Measurements from ENCODE around the gene C11orf54. TPM values are rescaled to one million over a fixed set of nuclear protein-coding genes. Genes with fewer than 3 reads are reported as not detected.
A peak's percentile ranks its signal among the peaks of the same experiment; 100 is the strongest.

The C11orf54 gene
- total RNA-seq, 2 experiments from 2014 or later = 14.5 to 22.5 TPM

DNA sequence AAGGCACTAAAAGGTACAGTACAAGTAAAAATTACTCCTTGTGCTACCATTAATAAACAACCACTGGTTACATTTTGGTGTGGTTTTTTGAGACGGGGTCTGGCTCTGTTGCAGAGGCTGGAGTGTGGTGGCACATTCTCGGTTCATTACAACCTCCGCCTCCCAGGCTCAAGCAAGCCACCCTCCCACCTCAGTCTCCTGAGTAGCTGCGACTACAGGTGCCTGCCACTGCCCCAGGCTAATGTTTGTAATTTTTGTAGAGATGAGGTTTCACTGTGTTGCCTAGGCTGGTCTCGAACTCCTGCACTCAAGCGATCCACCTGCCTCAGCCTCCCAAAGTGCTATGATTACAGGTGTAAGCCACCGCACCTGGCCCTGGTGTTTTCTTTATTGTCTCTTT lies 20.9 kb upstream of the C11orf54 start:
- ChIA-PET POLR2A (interaction anchor here (1.1 kb wide), 1 partner anchor 21 kb away, joined by 3 read pairs; the partner anchor contains the start of genes C11orf54 and TAF1D), CTCF (interaction anchor here (1.0 to 1.1 kb wide), 2 partner anchors 15 to 18 kb away, joined by 3 read pairs; no protein-coding TSS in a partner anchor)
- Mint-ChIP-seq H3K4me3 (no peak overlapping the region), H3K9me3 (peaks cover 8% of the 10 kb centered on the region), H3K36me3 (ENCODE audit: low read depth) (peaks cover 59% of the 10 kb centered on the region), H3K4me1 (peaks cover 30% of the 10 kb centered on the region), H3K27ac (no peak overlapping the region), H3K27me3 (no peaks in the 10 kb centered on the region)
- no peak for DNase-seq

DNA sequence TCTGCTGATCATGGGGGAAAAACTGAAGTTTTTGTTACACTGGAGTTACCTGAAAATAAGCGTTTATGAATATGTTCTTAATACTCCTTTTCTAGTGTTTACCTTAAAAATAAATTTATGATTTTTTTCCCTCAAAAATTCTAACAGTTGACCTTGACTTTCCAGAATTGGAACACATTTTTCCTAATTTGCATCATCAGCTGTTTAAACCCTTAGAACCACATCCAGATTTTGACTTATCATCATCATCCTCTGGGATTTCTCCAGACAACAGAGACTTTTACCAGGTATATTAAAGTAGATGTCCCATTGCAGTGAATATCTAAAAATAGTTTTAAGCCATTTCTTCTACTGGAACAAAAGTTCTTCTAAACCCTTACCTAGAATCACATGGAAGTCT lies 17.4 kb upstream of the C11orf54 start:
- H3K36me3 Mint-ChIP-seq (ENCODE audit: low read depth) = peaks cover 57% of the 10 kb centered on the region
- no peak for DNase-seq
- H3K27me3 Mint-ChIP-seq = no peaks in the 10 kb centered on the region
- POLR2A ChIA-PET = no interaction called here
- H3K9me3 Mint-ChIP-seq = no peaks in the 10 kb centered on the region
- no peak overlapping the region for H3K27ac Mint-ChIP-seq
- H3K4me1 Mint-ChIP-seq = peaks cover 17% of the 10 kb centered on the region
- CTCF ChIA-PET = interaction anchor here (1.0 to 1.4 kb wide), 3 partner anchors 12 to 20 kb away, joined by 3 to 6 read pairs (median 4); no protein-coding TSS in a partner anchor
- H3K4me3 Mint-ChIP-seq = no peak overlapping the region

DNA sequence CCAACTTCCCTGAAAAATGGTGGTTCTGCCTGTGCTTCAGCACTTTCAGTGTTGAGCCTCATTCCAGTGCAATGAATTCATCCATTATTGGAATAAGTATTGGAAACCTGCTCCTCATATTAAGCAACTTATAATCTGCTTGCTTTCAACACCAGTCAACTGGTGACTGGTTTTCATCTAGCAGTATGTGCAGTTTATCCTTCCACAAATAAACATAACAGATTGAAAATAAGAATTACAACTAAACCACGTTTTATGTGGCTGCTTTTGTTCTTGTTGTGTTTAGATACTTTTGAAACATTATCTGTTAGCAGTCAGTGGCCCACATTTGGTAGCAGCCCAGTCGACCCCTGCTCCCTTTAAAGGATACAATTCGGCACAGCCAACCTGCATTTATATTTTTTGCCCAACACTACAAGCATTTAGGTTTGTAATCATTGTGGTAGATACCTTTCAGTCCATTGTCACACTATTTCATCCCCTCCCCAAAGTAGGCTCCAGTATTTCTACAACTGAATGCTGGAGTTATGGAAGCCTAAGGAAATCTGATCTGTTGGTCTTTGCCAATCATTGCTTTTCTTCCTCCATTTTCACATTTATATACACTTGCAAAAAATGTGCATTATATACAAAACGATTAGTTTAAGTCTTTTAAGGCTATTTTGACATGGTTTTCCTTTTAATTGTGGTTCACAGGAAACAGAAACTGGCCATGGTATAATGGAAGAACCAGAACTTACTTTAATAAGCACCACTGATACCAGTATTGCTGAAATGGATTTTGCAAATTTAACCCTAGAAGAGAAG lies 13.3 kb upstream of the C11orf54 start:
- H3K27me3 Mint-ChIP-seq = no peaks in the 10 kb centered on the region
- H3K9me3 Mint-ChIP-seq = no peaks in the 10 kb centered on the region
- peaks cover 66% of the 10 kb centered on the region for H3K36me3 Mint-ChIP-seq (ENCODE audit: low read depth)
- no peak overlapping the region for H3K4me3 Mint-ChIP-seq
- no peak for DNase-seq
- POLR2A ChIA-PET = no interaction called here
- peaks cover 21% of the 10 kb centered on the region for H3K4me1 Mint-ChIP-seq
- H3K27ac Mint-ChIP-seq = no peak overlapping the region
- CTCF ChIA-PET = interaction anchor here (1.4 kb wide), 1 partner anchor 9 kb away, joined by 3 read pairs; no protein-coding TSS in a partner anchor

DNA sequence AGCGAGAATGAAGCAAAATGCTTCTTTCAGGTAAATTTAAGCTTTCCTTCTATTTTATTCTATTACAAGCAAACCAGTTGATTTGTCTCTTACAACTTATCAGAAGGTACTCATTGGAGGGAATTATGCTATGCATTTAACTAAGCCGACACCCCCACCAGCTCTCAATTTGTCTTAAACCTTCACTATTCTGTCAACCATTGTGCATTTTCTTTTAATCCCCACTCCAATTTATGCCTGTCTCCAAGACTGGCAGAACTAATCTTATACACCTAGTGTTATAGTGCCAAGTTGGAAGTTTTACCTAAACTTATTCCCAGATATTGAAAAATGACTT lies 12.7 kb upstream of the C11orf54 start:
- H3K4me1 Mint-ChIP-seq = peaks cover 25% of the 10 kb centered on the region
- no peaks in the 10 kb centered on the region for H3K9me3 Mint-ChIP-seq
- no peak overlapping the region for H3K4me3 Mint-ChIP-seq
- no peaks in the 10 kb centered on the region for H3K27me3 Mint-ChIP-seq
- no peak for DNase-seq
- ChIA-PET CTCF (interaction anchor here (1.4 kb wide), 1 partner anchor 10 kb away, joined by 3 read pairs; no protein-coding TSS in a partner anchor), POLR2A (no interaction called here)
- no peak overlapping the region for H3K27ac Mint-ChIP-seq
- H3K36me3 Mint-ChIP-seq (ENCODE audit: low read depth) = peaks cover 71% of the 10 kb centered on the region

DNA sequence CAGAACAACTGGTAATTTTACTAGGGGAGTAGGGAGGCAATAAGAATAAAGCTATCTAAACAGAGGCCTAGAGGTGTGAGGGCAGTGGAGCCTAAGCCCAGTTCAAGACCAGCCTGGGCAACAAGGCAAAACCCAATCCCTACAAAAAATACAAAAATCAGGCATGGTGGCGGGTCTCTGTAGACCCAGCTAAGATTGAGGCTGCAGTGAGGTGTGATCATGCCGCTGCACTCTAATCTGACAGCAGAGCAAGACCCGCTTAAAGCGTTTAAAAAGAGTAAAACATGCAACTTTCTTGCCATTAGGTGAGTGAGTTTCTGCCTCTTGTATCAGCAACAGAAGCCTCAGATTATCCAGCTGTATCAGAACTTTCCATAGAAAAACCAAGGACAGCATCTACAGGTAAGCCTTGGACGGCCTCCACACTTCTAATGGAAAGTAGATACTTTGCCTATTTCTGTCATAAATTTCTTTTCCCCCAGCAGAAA lies 12.3 kb upstream of the C11orf54 start:
- no peak for DNase-seq
- ChIA-PET POLR2A (interaction anchor here (1.0 kb wide), 1 partner anchor 9 kb away, joined by 3 read pairs; no protein-coding TSS in a partner anchor), CTCF (interaction anchor here (1.4 kb wide), 1 partner anchor 10 kb away, joined by 3 read pairs; no protein-coding TSS in a partner anchor)
- no peaks in the 10 kb centered on the region for H3K27me3 Mint-ChIP-seq
- peaks cover 29% of the 10 kb centered on the region for H3K4me1 Mint-ChIP-seq
- no peak overlapping the region for H3K4me3 Mint-ChIP-seq
- no peak overlapping the region for H3K27ac Mint-ChIP-seq
- H3K36me3 Mint-ChIP-seq (ENCODE audit: low read depth) = peaks cover 72% of the 10 kb centered on the region
- no peaks in the 10 kb centered on the region for H3K9me3 Mint-ChIP-seq

DNA sequence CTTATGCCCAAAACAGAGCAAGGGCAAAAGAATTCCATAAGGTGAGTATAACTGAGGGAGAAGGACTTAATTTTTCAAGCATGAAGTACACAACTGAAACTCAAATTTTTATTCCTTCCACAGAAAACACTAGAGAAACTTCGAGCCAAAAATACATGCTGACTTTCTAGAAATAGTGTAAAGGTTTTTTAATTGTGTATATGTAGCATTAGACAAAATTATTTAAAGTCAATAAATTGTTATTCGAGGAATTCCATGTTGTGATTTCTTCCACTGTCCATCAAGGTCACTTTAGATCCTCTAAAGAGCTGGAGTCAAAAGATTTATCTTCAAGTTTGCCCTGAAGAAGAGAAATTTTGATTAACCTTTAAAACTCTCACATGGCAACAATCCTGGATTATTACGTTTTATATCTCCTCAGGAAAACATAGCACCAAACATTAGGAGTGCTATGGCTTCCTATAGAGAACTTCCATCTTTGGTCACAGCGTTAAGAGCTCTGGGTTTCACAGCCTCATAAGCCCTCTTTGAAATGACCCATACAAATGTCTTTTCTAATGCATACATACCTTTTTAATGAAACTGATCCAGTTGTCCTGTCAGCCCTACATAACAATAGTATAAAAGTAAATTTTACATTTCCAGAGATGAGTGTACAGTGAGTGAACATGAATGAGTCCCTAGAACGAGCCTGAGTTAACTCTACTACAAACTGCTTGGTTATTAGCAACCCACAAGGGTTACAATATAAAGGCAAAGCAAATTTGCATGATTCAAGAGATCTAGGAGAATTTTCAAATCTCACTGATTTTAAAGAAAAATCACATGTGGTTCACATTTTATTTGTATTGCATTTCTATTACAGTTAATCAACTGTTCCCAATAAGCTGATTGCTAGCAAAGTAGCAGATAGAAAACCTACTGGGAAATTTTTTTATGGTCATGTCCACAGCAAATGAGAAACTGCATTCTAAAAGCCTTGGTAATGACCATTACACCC lies 11.1 kb upstream of the C11orf54 start:
- H3K4me3 Mint-ChIP-seq = no peak overlapping the region

DNA sequence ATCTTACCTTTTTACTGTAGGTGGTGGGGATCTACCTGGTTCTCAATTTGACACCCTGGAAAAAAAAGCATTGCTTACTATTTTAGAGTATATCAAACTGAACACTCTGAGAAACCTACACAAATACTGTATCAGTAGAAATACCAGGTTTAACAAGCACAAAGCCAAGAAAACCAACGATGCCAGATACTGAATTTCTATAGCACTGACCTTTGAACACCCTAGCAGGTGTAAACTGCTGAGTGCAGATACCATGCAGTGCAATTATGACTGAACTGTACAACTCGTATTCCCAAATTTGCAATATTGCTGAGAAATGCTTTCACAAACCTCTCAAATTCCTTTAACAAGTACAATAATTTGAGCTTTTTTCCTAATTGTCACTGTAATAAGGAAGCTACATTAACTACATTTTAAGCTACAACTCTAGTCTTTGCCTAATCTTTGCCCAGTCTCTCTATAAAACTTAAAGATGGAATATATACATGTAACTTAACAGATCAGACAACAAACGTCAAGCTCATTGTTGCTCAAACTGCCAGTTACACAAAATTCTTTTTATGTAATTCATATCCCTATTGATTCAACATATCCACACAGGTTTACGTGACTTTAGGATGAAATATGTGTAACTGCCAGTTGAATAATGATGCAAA lies 9.1 kb upstream of the C11orf54 start:
- CTCF ChIA-PET = interaction anchor here (1.4 kb wide), 1 partner anchor 49 kb away, joined by 3 read pairs; no protein-coding TSS in a partner anchor
- no peaks in the 10 kb centered on the region for H3K27me3 Mint-ChIP-seq

More for the DNA sequence above, 11.1 kb upstream of the C11orf54 start:
- H3K4me1 Mint-ChIP-seq = peaks cover 42% of the 10 kb centered on the region
- no peaks in the 10 kb centered on the region for H3K27me3 Mint-ChIP-seq
- POLR2A ChIA-PET = interaction anchor here (1.0 kb wide), 1 partner anchor 8 kb away, joined by 3 read pairs; no protein-coding TSS in a partner anchor
- no peak for DNase-seq
- H3K27ac Mint-ChIP-seq = peak overlapping the region; percentile 36
- no peaks in the 10 kb centered on the region for H3K9me3 Mint-ChIP-seq
- H3K36me3 Mint-ChIP-seq (ENCODE audit: low read depth) = peaks cover 78% of the 10 kb centered on the region
- CTCF ChIA-PET = interaction anchor here (1.3 kb wide), 1 partner anchor 11 kb away, joined by 4 read pairs; the partner anchor contains the start of genes C11orf54 and TAF1D

DNA sequence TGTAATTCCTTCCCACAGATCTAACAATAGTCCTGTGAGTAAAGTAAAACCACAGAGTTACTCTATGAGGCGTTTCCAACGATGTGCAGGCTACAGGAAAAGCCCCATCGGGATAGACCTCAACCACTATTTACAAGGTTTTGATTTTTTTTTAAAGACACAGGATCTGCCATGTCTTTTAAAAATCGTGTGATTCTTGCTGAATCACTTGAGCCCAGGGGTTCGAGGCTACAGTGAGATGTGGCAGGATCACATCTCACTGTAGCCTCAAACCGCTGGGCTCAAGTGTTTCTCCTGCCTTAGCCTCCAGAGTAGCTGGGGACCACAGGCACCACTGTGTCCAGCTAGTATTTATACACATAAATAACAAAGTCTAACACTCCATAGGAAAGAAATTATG lies 8.0 kb upstream of the C11orf54 start:
- Mint-ChIP-seq H3K27me3 (no peaks in the 10 kb centered on the region), H3K9me3 (no peaks in the 10 kb centered on the region), H3K36me3 (ENCODE audit: low read depth) (peaks cover 86% of the 10 kb centered on the region), H3K4me1 (peaks cover 64% of the 10 kb centered on the region), H3K4me3 (no peak overlapping the region), H3K27ac (no peak overlapping the region)
- ChIA-PET CTCF (interaction anchor here (1.4 kb wide), 1 partner anchor 50 kb away, joined by 3 read pairs; no protein-coding TSS in a partner anchor), POLR2A (no interaction called here)
- DNase-seq = no peak

More for the DNA sequence above, 9.1 kb upstream of the C11orf54 start:
- no peak for DNase-seq
- Mint-ChIP-seq H3K9me3 (no peaks in the 10 kb centered on the region), H3K36me3 (ENCODE audit: low read depth) (peaks cover 85% of the 10 kb centered on the region), H3K4me3 (no peak overlapping the region), H3K27ac (no peak overlapping the region), H3K4me1 (peaks cover 58% of the 10 kb centered on the region)
- POLR2A ChIA-PET = no interaction called here

DNA sequence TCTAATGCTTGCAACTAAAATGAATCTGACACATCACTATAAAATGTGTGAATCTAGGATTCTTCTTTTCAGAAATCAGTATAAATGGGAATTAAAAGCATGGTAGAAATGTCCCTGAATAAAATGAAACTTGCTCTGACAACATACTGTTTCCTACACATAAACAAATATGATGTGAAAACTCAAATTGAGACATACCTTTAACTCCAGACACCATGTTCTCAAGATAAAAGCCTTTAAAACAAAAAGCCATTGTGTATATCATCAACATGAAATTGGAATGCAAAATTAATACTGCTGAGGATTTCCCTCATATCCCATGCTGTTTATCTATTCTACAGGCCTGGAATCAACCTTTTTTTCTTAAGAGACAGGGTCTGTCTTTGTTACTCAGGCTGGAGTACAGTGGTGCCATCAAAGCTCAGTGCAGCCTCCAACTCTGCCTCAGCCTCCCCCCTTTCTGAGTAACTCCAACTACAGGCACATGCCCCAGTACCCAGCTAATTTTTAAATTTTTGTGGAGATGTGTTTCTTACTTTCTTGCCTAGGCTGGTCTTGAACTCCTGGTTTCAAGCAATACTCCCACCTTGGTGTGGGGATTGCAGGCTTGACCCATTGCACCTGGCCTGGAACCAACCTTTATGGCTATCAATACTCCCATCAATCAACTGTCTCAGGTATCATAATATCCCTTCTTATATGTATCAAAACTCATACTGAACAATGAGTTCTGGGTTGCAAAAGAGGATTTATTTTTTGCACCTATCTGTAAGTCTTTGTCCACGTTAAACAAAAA lies 6.8 kb upstream of the C11orf54 start:
- peaks cover 86% of the 10 kb centered on the region for H3K36me3 Mint-ChIP-seq (ENCODE audit: low read depth)
- ChIA-PET CTCF (interaction anchor here (1.2 kb wide), 1 partner anchor 17 kb away, joined by 3 read pairs; no protein-coding TSS in a partner anchor), POLR2A (no interaction called here)
- H3K4me3 Mint-ChIP-seq = peak overlapping the region; percentile 20
- peaks cover 72% of the 10 kb centered on the region for H3K4me1 Mint-ChIP-seq
- no peaks in the 10 kb centered on the region for H3K27me3 Mint-ChIP-seq
- no peaks in the 10 kb centered on the region for H3K9me3 Mint-ChIP-seq
- H3K27ac Mint-ChIP-seq = peak overlapping the region; percentile 36
- no peak for DNase-seq

DNA sequence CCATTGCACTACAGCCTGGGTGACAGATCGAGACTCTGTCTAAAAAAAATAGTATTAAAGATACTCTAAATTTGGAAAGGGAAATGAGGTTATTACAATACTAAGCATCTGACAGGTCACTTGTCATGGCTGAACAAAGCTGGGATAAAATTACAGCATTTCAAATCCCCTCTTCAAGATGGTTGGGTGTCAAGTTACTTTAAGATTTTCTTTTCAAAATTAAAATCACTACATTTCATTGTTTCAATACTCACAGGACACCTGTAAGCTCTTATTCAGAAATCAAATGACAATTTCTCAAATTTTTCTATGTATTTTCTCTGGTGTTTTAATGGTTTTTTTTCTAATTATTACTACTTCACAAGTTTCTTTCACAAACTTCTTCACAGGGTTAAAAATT lies 5.8 kb upstream of the C11orf54 start:
- H3K4me3 Mint-ChIP-seq = no peak overlapping the region
- CTCF ChIA-PET = interaction anchor here (1.0 to 1.2 kb wide), 4 partner anchors 11 to 59 kb away, joined by 3 read pairs; no protein-coding TSS in a partner anchor
- POLR2A ChIA-PET = interaction anchor here (0.6 kb wide), 1 partner anchor 64 kb away, joined by 3 read pairs; no protein-coding TSS in a partner anchor

DNA sequence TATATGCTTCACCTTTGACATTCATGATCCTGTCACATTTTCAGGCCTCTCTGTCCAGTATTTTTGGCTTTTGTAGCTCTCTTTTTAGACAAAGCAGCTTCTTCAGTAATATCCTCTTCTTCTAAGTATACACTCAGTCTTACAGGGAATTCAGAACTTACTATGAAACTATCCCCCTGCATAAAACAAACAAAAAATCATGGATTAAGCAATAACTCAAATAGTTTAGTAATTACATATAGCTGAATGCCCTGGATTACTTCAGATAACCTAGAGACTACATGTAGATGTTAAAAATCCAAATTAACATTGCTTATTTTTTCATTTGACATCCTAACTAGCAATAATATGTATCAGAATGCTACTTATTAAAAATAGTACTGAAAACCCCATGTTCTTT lies 5.3 kb upstream of the C11orf54 start:
- Mint-ChIP-seq H3K27me3 (no peaks in the 10 kb centered on the region), H3K27ac (no peak overlapping the region), H3K4me3 (no peak overlapping the region), H3K4me1 (peaks cover 67% of the 10 kb centered on the region), H3K9me3 (no peaks in the 10 kb centered on the region), H3K36me3 (ENCODE audit: low read depth) (peaks cover 88% of the 10 kb centered on the region)
- POLR2A ChIA-PET = no interaction called here
- CTCF ChIA-PET = interaction anchor here (1.0 to 1.2 kb wide), 4 partner anchors 12 to 59 kb away, joined by 3 read pairs; no protein-coding TSS in a partner anchor
- no peak for DNase-seq

More for the DNA sequence above, 5.8 kb upstream of the C11orf54 start:
- Mint-ChIP-seq H3K27me3 (no peaks in the 10 kb centered on the region), H3K27ac (no peak overlapping the region), H3K4me1 (peaks cover 67% of the 10 kb centered on the region), H3K36me3 (ENCODE audit: low read depth) (peaks cover 85% of the 10 kb centered on the region), H3K9me3 (no peaks in the 10 kb centered on the region)
- DNase-seq = no peak

Data from activated CD4-positive, alpha-beta T cell treated with anti-CD3 and anti-CD28 coated beads, Interleukin-2, amount 10 ng/mL, durations not matched to agents 7 days and 5 days (primary cell).